Peyer's patch (tissue), 4 donors: ENCODE measurements around the gene BCR. TPM values are rescaled to one million over a fixed set of nuclear protein-coding genes. Genes with fewer than 3 reads are reported as not detected.
"Not testable (repeated sequence)": the region's sequence is repeated elsewhere in the genome, so short reads cannot be mapped to it uniquely, and the experiment has no call there.

Experiments
- DNase-seq, 3 donors: peaks; one replicate each; pipeline ENCODE4 v3.0.0-alpha.2; 2017 to 2019
- H3K27ac ChIP-seq, 4 donors: fragments of 200-600 bp; sonication (generic); one replicate each; pipeline ENCODE4 v1.5.1; 2016 to 2019
- H3K27me3 ChIP-seq, 2 donors: fragments of 200-600 bp; sonication (generic); one replicate each; pipeline ENCODE4 v1.5.1; 2019
- H3K36me3 ChIP-seq, 3 donors: fragments of 200-600 bp; sonication (generic); one replicate each; pipeline ENCODE4 v1.5.1; 2016 to 2019
- H3K4me1 ChIP-seq, 4 donors: fragments of 200-600 bp; sonication (generic); one replicate each; pipeline ENCODE4 v1.5.1; 2016 to 2019
- H3K4me3 ChIP-seq, 4 donors: fragments of 200-600 bp; sonication (generic); 1 replicate in 3 of 4; 2 replicates in 1 of 4; pipeline ENCODE4 v1.5.1; 2016 to 2019; ENCODE audit warnings: mild to moderate bottlenecking in 1 of 4
- H3K9me3 ChIP-seq, 4 donors: fragments of 200-600 bp; sonication (generic); one replicate each; pipeline ENCODE4 v1.5.1; 2016 to 2019; ENCODE audit warnings: mild to moderate bottlenecking in 1 of 4
- POLR2A ChIP-seq, 2 donors: fragments of 450-650 bp; IDR thresholded peaks; one replicate each; pipeline ENCODE4 v1.5.1; 2017; ENCODE audit warnings: antibody characterized with exemption in 2 of 2, mild to moderate bottlenecking in 2 of 2, moderate library complexity in 2 of 2
- total RNA-seq, 4 donors: library from RNA; depleted of rRNA; stranded (reverse); fragments of >200 nt; gene quantifications; one replicate each; pipeline ENCODE4 v1.1.0, GENCODE V29; 2016
- TF ChIP-seq, protein P1 (sequence below), 6 experiments: fragments of 450-650 bp in 4 of 6; fragments of 200-600 bp in 2 of 6; sonication (generic) in 1 of 6; IDR thresholded peaks; one replicate each; pipeline ENCODE4 v1.5.1; 2017 to 2019; ENCODE audit warnings: antibody characterized with exemption in 6 of 6, mild to moderate bottlenecking in 3 of 6, moderate library complexity in 1 of 6

BCR gene
- total RNA-seq, 4 donors from 2014 or later: 55.8 to 86.9 (median 66.1) TPM

- H3K4me3 ChIP-seq: no peak overlapping the region
- DNase-seq: no peak
- no peak overlapping the region for H3K27ac ChIP-seq
- no peaks in the 10 kb centered on the region for H3K36me3 ChIP-seq
- H3K9me3 ChIP-seq: no peaks in the 10 kb centered on the region
- no peak for TF ChIP-seq POLR2A (IDR thresholded peaks at IDR 0.05)
- TF ChIP-seq, protein P1, sequence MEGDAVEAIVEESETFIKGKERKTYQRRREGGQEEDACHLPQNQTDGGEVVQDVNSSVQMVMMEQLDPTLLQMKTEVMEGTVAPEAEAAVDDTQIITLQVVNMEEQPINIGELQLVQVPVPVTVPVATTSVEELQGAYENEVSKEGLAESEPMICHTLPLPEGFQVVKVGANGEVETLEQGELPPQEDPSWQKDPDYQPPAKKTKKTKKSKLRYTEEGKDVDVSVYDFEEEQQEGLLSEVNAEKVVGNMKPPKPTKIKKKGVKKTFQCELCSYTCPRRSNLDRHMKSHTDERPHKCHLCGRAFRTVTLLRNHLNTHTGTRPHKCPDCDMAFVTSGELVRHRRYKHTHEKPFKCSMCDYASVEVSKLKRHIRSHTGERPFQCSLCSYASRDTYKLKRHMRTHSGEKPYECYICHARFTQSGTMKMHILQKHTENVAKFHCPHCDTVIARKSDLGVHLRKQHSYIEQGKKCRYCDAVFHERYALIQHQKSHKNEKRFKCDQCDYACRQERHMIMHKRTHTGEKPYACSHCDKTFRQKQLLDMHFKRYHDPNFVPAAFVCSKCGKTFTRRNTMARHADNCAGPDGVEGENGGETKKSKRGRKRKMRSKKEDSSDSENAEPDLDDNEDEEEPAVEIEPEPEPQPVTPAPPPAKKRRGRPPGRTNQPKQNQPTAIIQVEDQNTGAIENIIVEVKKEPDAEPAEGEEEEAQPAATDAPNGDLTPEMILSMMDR (IDR thresholded peaks at IDR 0.05): no peak
- no peaks in the 10 kb centered on the region for H3K4me1 ChIP-seq
- H3K27me3 ChIP-seq: no peaks in the 10 kb centered on the region
Observed at GRCh38 chr22:23325183-23325582, 144.9 kb downstream of the BCR start.

GRCh38 chr22:23333822-23334221 lies 153.5 kb downstream of the BCR start:
- H3K27ac ChIP-seq, H3K9me3 ChIP-seq, H3K36me3 ChIP-seq, H3K4me1 ChIP-seq, H3K4me3 ChIP-seq, H3K27me3 ChIP-seq, DNase-seq: not testable (repeated sequence)

DNA sequence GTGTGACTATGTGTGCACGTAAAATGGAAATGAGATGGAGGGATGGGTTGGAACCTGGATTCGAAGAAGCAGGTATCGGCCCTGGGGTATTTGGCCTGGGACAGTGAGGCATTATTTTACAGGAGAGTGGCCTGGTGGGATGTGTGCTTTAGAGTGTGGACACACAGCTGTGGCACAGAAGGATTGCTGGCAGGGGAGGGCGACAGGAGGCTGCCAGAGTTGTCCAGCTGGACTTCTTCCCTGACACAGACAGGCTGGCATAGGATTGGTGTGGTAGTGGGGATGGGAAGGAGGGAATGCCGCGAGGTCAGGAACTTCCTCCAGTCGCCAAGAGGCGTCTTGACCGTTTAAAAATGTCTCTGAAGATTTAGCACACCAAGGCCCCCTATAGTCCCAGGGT lies 157.4 kb downstream of the BCR start:
- H3K4me1 ChIP-seq, H3K27me3 ChIP-seq, H3K4me3 ChIP-seq, DNase-seq, H3K27ac ChIP-seq, H3K9me3 ChIP-seq, H3K36me3 ChIP-seq: not testable (repeated sequence)

DNA sequence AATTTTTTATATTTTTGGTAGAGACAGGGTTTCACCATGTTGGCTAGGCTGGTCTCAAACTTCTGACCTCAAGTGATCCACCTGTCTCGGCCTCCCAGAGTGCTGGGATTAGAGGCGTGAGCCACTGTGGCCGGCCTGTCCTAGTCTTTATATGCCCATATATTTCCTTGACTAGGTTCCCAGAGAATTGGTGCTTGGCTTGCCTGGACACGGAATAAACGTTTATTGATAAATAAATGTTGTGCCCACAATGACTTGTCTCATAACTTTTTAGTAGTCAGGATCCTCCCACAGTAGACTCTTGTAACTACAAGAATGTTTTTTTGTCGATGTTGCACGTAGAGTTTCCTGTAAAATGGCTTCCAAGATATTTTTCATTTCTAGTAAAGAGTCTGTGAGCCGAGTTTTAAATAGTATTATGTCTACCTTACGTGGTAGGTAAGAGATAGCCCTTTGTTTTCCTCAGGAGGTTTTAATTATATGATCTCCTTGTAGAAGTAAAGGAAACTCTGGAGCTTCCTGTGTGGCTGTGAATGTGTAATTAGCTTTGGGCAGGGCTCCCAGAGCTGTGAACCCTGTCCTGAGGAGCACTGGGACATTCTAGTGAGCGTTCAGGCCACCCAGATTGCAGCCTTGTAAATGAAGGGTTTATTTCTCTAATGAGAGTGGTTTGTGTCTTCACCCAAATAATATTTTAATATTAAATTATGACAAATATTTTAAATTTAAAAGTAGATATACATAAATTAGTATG lies 161.8 kb downstream of the BCR start:
- not testable (repeated sequence) for H3K4me1 ChIP-seq, DNase-seq, H3K4me3 ChIP-seq, H3K36me3 ChIP-seq, H3K9me3 ChIP-seq, H3K27me3 ChIP-seq
- peak overlapping the region in 2 of 4 donors; percentile 66 to 67 for H3K27ac ChIP-seq

DNA sequence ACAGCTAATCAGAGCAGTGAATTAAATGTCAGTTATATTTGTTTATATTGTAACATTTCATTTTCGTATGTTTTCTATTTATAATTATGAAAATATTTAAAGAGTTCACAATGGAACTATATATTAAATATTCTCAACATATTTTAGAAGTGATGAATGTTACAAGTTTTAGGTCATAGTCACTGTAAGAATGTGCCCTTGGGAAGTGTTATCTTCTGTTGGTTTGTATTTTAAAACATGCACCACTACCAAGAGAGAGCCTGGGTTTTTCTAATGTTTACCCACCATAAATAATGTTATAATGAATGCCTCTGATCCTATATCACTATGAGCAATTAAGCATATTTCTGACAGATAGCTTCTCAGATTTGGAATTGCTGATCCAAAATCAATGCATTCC lies 171.0 kb downstream of the BCR start:
- no peak overlapping the region for H3K27ac ChIP-seq
- H3K27me3 ChIP-seq: no peaks in the 10 kb centered on the region
- H3K4me3 ChIP-seq: no peak overlapping the region
- H3K36me3 ChIP-seq: no peaks in the 10 kb centered on the region
- H3K4me1 ChIP-seq: no peaks in the 10 kb centered on the region
- H3K9me3 ChIP-seq: no peaks in the 10 kb centered on the region
- no peak for DNase-seq
- TF ChIP-seq, protein P1 (IDR thresholded peaks at IDR 0.05): no peak
- TF ChIP-seq POLR2A (IDR thresholded peaks at IDR 0.05): no peak

DNA sequence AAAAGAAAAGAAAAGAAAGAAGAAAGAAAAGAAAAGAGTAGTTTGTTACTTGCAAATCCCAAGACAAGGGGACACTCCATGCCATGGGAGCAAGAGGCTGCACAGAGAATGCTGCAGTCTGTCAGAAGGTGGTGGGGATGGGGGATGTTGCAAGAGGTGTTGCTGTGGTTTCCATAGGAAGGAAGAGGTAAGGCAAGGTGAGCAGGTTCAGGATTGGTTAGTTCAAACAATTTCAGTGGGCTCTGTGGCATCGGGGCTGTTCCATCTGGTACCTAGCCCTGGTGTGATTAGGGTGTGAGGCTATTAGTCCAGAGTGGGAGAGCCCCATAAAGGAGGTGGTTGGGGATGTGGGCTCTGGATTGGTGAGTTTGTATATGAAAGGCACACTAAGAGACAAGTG lies 172.7 kb downstream of the BCR start:
- TF ChIP-seq, protein P1 (IDR thresholded peaks at IDR 0.05): no peak
- no peak for TF ChIP-seq POLR2A (IDR thresholded peaks at IDR 0.05)
- no peak for DNase-seq

GRCh38 chr22:23353696-23354095 lies 173.4 kb downstream of the BCR start:
- TF ChIP-seq, protein P1 (IDR thresholded peaks at IDR 0.05): no peak
- TF ChIP-seq POLR2A (IDR thresholded peaks at IDR 0.05): no peak
- Histone ChIP-seq H3K4me3 (no peak overlapping the region), H3K27me3 (no peaks in the 10 kb centered on the region), H3K27ac (no peak overlapping the region), H3K36me3 (no peaks in the 10 kb centered on the region), H3K9me3 (no peaks in the 10 kb centered on the region), H3K4me1 (peaks cover 0 to 6% (median 0%) of the 10 kb centered on the region in 4 donors)
- no peak for DNase-seq

More for the DNA sequence above, 172.7 kb downstream of the BCR start:
- no peak overlapping the region for H3K27ac ChIP-seq
- no peaks in the 10 kb centered on the region for H3K36me3 ChIP-seq
- H3K4me3 ChIP-seq: no peak overlapping the region
- no peaks in the 10 kb centered on the region for H3K27me3 ChIP-seq
- peaks cover 0 to 6% (median 0%) of the 10 kb centered on the region in 4 donors for H3K4me1 ChIP-seq
- H3K9me3 ChIP-seq: no peaks in the 10 kb centered on the region
